CD4-positive, alpha-beta T cell treated with Interleukin-17A for 4 hours (primary cell): ENCODE measurements around the gene LYRM1.
A peak's percentile ranks its signal among the peaks of the same experiment; 100 is the strongest.

Experiments
- DNase-seq: peaks from one replicate; pipeline ENCODE4 v3.0.0-alpha.2; 2020; ENCODE audit warnings: mixed read lengths

The LYRM1 gene

DNA sequence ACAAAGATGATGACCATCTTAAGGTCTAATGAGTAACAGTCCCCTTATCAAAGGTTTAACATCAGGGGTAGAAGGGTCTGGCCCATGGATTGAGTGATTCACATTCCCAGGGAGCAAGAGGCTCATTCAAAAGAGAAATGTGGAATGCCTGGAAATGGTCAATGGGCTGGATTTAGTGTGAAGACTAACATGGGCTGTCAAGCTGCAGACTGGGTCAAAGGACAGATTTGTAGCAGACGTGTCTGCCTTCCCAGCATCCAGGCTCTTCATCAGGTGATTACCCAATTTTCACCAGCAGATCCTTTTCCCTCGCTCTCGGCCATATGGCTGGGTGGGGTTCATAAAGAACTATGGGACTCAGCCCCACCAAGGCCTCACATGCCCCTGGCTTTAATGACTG is 27.2 kb upstream of the LYRM1 start:
- DNase-seq: no peak

DNA sequence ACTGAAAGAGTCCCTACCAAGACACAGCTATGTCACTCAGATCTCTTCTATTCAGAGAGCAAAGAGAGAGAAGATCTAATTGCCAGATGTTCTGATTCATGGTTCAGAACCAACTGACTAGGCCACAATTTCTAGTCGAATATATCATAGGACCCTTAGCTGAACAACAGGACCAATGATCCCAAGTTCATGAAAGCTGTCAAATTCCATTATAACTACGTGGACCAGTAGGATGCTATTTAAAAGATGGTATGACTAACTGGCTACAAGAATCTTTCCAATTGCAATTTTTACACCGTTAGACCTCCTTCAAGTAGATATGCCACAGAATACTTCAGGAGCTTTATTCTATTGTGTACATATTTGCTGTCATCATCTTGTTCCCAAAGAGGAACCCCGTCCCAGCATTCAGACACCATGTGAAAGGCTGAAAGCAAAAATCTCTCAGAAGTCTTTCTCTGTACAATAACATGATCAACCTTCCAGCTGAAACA is 26.4 kb upstream of the LYRM1 start:
- DNase-seq: no peak

DNA sequence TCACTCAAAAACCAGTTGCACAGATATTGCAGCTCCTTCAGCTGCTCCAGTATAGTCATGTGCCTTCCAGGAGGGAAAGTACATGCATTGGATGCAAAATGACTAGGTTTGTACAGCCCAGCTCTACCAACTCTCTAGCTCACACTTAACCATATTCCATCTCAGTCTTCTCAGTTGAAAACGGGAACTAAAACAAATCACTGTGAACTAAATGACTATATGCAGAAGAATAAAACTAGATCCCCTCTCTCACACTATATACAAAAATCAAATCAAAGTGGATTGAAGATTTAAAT is 25.3 kb upstream of the LYRM1 start:
- no peak for DNase-seq

DNA sequence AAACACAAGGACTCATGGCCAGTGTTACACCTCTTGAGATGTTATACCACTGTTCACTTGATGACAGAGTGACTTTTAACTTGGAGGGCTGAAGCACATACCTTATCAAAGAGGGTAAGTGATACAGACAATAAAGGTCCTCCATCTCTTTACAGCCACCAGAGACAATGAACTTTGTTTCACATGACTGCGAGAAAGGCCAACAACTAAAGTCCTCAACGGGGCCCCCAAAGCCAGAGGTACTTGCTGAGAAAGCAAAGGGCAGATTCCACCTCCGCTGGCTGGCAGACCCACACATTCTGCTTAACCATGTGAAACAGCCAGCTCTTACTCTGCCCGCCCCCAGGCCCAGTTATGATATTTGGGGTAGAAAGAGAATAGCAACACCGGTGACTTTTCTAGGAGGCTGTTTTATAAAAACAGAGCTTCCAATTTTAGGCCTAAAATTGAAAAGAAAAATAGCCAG is 21.9 kb upstream of the LYRM1 start:
- no peak for DNase-seq

DNA sequence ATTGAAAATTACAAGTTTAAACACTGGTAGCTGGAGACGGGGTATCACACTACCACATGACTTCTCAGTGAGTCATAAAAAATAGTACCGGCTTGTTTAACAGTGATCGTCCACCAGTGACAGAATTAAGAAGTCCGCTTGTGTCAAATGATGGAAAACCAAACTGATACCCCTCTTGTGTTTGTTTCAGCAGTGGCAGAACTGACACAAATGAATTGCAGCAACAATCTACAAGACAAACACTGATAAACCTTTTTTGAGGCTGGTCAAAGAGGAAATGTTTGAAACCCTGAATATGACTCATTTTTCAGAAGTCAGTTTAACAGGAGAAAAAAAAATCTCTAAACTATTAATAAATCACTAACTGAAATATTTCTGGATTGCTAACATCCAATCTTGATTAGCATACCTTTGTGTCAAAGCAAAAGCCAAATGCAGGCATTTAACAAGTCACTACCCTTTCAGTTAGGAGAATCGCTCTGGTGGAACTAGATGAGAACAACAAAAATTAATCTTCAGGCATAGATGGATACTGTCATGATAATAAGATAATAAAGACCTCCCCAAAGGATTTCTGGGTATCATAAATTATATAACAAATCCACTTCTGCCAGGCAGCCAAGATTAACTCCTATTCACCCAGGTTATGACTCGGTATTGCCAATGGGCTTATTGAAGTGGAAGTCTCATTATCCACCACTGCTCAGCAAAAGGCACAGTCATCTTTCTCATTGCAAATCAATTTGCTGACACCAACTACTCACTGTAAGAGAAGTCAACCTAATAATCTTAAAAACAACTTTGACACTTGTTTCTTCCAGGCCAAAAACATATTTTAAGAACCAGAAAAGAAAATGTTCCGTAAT is 21.2 kb upstream of the LYRM1 start:
- DNase-seq: no peak

DNA sequence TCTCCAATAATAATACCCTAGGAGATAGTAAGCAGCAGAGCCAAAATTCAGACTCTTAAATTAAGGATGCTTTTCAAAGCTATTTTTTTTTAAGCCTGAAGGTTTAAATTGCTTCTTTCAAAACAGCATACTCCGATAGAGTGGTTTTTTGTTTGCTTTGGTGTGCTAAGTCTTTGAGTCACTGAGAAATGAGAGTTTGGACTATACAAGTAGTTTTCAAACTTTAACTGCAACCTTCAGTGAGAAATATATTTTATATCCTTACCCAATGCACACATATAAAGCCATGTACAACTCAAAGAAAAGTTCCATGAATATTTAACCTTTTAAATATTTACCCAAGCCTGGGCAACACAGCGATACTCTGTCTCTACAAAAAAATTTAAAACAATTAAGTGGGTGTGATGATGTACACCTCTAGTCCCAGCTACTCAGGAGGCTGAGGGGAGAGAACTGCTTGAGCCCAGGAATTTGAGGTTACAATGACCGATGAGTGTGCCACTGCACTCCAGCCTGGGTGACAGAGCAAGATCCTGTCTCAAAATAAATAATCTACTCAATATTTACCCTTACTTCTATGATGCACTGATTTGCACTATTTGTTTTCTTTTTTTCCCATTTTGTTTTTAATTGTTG is 19.6 kb upstream of the LYRM1 start:
- no peak for DNase-seq

DNA sequence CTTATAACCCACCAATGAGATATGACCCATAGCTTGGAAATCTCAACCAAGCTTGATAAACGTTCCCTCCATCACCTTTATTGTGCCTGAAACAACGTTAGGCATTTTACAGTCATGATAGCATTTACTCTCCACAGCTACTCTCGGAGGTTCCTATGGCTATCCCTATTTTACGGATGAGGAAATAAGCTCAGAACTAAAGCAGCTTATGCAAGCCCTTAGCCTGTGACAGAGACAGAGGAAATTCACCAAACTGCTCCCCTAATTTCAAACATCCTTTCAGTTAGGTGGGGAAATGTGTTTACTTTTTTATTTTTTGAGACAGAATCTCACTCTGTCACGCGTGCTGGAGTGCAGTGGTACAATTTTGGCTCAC is 19.1 kb upstream of the LYRM1 start:
- DNase-seq: no peak

DNA sequence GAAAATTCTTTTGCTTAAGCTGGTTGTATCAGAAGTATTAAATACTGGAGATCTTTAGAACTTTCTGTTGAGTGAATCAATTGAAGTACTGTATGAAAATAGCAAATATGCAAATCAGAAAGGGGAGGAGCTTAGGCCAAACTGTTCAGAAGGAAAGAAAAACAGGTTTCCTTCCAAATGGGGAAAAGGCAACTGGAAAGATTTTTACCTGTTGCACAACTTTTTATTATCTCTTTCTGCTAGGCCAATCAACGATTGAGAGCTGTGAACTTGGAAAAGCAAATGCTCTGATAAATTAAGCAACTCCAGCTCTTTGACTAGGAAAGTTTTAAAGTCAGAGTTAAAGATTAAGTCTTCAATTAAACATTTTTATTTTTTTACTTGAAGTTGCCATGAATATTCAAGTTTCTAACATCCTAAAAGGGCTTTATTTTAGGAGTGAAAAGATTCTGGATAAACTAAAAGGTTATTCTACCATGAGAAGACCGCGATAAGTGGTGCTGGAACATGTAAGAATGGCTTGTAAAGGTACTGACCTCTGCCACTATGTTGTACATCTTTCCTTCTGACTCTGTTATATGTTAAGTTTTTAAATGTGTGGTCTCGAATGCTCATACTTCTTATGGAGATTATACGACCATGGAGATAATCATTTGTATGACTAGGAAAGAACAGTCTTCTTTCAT is 16.9 kb upstream of the LYRM1 start:
- DNase-seq: no peak

DNA sequence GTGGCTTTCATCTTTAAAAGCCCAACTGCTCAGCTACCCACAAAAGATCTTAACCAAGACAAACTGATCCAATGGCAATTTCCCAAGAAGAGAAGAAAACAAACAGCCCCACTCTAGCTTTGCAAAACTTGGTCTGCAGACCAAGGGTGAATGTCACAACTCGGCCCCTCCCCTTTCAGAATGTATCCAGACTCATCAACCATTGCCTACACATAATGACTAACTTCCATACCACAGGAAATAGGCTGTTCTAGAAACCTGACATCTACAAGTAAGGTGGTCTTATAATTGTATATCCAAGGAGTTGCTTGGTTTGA is 16.4 kb upstream of the LYRM1 start:
- no peak for DNase-seq

DNA sequence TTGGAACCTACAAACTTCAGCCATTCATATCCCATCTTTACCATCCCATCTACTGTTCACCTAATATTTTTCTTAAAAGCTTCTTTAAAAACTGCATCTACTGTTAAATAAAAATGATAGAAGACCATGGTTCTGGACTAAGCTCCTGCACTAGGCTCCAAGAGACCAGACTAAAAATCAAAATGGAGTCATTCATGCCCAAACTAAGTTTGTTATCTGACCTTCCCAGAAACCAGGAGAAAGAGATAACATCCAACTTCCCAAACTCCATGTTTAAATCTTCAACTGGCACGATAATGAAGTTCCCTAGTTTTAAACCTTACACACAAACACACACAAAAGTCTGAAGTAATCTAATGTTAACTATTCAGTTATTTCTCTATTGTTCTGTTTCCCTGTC is 14.3 kb upstream of the LYRM1 start:
- no peak for DNase-seq

DNA sequence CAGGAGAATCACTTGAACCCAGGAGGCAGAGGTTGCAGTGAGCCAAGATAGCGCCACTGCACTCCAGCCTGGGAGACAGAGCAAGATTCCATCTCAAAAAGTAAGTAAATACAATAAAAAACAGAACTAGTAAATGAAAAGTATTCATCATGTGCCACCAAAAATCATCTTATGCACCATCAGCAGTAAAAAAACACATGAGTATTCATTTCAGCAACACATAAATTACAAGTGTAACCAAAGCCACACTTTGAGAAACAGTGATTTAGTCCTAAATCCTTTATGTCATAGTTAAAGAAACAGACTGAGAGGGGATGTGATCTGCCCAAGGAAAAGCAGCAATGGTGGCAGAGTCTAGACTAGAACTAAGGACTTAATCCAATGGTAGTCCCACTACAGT is 13.4 kb upstream of the LYRM1 start:
- no peak for DNase-seq

DNA sequence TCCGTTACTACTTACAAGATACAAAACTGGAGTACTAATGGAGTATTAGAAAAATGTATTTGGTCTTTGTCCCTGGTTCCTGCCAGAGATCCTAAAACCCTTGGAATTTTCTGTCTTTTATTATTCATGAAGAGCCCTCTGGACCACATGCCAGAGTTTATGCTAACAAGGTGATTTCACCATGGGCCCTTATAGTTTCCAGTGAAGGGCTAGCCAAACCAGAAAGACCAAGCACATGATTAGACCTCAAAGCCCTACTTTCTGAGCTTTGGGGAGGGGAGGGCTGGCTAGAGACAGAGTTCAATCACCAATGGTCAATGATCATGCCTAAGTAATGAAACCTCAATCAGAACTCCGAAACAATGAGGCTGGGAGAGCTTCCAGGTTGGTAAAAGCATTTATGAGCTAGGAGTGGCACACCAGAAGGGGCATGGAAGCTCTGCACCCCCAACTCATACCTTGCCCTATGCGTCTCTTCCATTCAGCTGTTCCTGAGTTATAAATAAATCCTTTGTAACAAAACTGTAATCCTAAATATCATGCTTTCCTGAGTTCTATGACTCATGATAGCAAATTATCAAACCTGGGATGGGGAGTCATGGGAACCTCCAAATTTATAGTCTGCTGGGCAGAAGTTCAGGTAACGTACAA is 10.8 kb upstream of the LYRM1 start:
- DNase-seq: no peak

DNA sequence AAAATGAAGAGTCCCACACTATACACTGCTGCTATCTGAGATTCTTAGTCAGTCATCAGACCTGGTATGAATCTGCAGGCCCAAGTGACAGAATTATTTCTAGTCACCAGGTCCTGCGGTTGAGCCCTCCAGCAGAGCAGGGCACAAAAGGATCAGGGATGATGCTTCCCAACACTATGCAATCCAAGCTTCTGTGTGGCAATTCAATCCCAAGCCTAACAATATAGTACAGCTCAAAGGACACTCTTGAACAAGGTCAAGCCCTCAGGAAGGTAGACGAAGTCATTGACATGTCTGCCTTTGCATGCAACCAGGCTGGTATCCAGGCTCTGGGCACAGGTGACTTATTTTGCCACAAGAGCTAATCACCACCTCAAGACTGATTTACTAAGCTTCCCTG is 6.2 kb upstream of the LYRM1 start:
- DNase-seq: no peak

DNA sequence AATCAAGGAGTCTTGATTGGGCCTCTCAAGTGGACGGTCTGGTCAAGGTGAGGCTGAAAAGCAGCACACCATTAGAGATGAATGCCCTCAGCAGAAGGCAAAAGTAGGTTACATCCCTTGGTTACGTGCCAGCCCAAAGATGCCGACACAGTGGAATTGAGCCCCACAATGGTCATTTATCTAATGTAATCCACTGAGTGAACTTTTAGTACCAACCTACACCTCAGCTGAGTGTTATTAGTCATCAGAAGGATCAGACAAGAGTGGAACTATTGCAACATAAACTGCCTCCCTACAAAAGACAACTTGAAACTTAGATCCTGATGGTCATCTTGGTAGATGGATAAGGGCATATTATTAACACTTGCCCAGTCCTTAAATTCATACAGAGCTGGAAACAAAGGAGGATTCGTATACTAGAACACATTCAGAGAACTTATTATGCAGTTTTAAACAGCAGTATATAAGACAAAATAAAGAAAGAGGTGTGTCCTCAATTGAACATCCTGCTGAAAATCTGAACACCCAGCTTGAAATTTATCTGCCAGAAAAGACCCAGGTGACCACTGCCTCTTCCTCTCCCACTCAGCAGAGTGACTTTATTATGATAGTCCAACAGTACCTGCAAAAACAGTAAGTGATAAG is 3.2 kb upstream of the LYRM1 start:
- DNase-seq: no peak

DNA sequence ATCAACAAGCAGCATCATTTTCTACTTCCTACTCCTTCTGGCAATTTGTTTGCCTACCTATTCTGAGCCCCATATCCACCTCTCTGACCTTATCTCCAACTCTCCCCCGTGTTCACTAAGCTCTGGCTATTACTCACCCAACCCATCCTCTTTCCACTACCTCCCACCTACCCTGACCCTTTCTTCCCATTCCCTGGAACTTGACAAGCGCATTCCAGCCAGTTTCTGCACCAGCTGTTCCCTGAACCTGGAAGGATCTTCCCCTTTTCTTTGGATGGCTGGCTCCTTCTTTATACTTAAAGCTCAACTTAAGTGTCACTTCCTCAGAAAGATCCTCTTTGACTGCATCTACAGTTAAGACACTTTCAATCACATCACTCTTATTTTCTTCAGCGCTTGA is 2.6 kb upstream of the LYRM1 start:
- no peak for DNase-seq

DNA sequence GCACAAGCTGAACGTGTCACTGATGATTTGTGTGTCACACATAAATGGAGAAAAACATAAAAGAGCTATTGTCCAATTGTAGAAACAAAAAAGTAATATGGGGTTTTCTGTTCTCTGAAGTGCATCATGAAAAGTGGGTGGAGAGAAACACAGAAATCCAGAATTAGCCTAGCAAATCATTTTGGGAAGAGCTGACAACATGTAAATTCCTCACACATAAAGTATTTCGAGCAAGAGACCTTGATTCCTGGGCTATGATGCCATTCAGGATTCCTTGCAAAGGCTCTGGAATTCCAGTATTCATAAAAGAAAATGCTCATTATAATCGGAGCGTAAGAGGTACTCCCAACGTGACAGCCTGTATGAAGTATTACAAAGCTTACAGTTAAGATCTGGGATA is 1.5 kb upstream of the LYRM1 start:
- DNase-seq: no peak

DNA sequence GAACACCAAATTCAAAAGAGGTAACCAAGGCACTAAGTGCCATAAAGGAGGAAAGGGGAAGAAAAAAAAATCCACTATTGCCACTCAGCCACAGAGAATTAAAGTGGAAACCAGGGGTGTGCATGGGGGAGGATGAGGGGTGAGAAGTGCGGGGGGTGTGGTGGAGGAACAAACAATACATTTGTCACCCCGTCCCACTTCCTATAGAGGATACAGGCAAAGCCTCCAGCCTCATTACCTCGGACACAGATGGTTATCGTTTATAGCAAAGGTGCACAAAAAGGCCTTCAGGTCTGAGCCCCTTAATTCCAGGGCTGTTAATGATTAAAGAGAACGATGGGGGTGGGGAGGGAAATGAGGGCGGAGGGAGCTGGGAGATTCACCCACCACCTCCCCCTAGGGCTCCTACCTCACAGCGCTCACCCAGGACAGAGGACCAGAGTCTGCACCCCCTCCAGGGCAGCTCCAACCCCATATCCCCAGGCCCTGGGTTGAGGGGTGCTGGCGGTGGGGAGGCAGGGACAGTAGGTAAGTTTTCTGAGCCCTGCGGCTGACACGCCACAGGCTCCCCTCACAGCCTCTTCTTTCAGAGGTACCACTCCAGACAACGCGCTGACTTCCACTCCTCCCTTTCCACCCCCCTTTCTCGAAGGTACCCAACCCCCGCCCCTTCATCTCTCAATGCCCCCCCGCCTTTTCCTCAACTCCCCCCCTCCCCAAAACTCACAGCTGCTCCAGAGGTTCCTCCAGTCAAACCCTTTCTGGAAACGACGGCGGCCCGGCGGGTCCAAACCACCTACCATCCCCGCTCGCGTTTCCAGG is 883 bp upstream of the LYRM1 start:
- DNase-seq: no peak

DNA sequence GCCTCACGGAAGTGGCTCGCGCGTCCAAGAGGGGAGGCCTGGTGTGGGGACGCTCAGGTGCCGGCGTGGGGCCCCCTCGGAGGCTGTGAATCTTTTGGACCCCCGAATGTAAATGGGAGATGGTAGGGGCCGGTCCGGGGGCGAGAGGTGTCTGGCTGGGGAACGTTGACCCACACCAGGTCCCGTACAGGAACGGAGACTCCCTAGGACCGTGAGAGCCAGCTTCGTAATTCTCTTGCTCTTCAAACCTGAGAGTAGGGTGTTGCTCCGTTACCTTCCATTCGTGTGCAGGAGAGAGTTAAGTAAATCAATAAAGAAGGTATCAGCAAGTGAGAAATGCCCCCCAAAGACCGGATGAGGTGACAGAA is 481 bp downstream of the LYRM1 start:
- DNase-seq: no peak

DNA sequence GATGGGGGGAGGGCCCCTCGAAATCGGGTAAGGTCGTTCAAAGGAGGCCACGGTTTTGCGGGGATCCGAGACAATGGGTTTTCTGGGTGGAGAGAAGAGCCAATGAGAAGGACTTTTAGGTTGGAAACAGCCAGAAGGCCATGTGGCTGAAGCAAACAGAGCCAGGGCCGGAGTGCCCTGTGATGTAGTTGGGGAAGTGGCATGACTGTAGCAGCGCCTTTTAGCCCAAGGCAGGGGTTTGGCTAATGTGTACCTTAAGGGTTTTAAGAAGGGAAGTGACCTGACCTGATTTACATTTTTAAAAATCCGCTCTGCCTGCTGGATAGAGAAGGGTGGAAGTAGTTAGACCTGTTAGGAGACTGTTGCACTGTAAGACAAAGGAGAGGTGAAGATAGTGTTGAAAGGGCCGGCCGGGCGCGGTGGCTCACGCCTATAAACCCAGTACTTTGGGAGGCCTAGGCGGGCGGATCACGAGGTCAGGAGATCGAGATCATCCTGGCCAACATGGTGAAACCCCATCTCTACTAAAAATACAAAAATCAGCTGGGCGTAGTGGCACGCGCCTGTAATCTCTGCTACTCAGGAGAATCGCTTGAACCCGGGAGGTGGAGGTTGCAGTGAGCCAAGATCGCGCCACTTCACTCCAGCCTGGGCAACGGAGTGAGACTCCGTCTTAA is 1.0 kb downstream of the LYRM1 start:
- peak; percentile 15 for DNase-seq

DNA sequence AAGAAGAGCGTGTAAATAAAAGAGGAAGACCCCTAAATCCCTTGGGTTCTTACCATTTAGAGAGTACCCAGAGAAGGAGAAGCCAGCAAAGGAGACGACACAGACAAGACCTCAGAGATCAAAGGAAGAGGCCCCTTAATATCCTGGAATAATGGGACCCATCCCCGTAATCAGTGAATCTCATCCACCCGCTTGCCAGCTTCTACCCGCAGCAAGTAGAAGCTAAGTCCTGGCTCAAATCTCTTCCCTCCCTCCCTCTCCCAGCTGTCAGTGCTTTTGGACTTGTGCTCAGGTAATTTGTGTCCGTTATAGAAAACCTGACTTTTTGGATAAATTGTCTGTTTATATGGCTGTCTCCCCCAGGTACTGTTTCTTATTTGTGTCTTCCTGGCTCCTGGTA is 1.9 kb downstream of the LYRM1 start:
- DNase-seq: no peak

DNA sequence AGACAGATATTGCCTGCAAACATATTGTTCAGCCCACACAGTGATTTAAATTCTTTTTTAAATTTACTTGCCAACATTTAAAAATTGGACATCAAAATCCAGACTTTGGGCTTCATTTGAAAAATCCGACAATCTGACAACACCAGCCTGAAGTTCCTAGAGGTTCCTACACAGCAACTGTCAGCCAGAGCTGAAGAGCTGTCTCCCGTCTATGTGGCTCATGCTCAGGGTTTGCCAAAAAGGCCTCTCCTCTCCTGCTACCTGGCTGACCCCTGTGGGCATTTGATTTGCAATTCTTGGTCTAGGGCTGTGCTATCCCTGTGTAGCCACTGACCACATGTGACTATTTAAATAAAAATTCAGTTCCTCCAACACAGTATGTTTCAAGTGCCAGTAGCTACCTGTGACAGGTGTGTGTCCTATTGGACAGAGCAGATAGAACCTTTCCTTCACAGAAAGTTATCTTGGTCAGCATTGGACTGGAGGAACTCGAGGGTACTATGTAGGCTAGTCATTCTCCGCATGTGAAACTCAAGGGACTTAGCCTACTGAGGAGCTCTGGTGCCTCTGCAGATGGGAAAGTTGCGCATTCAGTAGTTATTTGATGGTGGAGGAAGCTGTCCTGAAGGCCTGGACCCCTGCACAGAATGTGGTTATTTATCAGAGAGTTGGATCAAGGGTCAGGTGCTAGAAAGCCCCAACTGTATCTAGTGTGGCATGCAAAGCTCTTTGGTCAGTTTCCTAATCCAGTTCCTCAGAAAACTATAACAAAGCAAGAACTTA is 2.7 kb downstream of the LYRM1 start:
- no peak for DNase-seq
